Measurements from ENCODE around the gene PRPF6.
A peak's percentile ranks its signal among the peaks of the same experiment; 100 is the strongest.

Gene PRPF6

DNA sequence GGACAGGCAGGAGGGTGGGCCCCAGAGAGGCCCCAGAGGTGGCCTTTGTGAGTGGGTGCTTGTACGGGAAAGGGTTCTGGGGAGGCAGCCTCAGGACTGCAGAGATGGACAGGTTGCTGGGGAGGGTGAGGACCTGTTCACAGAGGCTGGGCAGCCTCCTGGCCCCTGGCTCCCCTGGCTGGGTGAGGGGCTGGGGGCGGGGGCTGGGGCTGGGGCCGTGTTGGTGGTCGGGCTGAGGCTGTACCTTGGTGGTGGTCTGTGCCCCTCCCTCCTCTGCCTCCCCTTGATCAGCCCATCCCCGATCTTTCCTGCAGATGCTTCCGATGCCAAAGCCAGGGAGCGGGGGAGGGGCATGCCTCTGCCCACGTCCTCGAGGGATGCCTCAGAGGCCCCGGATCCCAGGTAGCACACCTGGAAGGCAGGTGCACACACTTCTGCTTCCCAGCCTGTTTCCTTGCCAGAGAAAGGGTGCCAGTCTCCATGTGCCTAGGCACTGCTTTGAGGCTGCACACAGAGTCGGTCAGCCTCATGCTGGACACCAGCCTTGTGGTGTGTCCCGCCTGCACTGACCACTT, 86.9 kb downstream of the PRPF6 start:
- no peak for DNase-seq

DNA sequence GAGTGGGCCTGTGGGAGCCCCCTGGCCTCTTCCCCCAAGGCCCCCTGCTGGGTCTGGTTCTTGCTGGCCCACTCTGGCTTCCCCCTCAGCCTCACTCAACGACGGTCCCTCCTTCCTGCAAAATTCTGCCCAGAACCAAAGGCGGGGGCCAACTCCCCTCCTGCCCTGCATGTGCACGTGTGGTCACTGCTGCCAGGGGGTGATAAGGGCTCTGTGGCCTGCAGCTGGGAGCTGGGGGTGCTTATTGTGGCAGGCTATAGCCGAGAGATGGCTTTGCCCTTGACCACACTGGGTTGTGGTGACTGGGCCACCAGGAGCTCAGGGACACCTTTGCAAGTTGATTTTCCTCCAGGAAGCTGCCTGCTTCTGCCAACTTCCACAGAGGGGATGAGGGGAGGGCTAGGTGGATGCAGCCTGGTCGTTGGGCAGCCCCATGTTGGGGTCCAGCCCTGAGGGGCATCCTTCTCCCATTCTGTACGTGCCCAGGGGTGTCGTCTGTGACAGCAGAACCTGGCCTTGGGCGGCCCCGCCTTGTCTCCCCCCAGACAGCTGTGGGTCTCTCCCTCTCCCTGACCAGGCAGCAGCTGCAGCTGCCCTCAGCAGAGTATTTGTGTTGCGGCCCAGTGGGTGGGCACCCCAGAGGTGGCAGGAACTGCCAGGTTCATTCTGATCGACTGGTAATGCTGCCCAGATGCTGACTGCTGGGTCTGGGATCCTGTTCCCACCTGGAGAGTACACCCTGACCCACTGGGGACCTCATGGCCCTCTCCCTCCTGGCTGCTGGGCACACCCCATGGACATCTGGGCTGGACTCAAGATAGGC, 87.7 kb downstream of the PRPF6 start:
- DNase-seq = no peak

DNA sequence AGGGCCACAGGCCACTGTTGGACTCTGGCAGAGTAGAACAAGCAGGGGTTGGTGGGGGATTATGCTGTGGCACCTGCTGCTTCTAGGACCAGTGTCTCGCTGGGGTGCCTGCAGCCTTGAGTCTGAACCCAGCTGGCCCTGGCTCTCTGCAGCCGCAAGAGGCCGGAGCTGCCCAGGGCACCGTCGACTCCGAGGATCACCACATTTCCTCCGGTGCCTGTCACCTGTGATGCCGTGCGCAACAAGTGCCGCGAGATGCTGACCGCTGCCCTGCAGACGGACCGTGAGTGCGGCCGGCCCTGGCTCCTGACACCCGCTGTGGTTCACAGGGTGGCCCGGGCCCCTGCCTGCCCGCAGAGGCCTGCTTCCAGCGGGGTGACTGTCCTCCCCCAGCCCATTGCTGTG, 88.3 kb downstream of the PRPF6 start:
- DNase-seq = no peak

DNA sequence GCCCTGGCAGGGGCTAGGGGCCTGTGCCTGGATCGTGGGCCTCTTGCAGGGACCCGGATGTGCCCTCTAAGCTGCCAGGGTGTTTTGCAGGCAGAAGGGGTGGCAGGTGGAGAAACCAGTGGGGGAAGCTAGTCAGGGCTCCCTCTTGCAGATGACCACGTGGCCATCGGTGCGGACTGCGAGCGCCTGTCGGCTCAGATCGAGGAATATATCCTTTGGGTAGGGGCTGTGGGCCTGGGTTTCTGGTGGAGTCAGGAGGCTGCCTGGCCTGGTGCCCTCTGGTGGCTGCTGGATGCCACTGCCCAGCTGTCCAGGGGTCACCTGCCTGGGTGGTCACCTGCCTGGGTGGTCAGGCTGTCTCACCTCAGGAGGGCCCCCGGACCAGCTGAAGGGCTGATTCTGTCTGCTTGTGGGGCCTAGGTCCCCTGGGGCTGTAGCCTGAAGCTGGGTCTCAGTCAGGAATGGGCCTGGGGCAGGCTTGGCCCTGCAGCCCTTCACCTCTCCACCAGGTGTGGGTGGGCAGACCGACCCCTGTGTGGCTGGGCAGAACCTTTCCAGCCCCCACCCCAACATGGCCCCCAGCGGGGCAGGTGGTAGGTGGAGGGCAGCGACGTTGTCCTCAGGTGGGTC, 88.8 kb downstream of the PRPF6 start:
- peak; percentile 42 for DNase-seq

DNA sequence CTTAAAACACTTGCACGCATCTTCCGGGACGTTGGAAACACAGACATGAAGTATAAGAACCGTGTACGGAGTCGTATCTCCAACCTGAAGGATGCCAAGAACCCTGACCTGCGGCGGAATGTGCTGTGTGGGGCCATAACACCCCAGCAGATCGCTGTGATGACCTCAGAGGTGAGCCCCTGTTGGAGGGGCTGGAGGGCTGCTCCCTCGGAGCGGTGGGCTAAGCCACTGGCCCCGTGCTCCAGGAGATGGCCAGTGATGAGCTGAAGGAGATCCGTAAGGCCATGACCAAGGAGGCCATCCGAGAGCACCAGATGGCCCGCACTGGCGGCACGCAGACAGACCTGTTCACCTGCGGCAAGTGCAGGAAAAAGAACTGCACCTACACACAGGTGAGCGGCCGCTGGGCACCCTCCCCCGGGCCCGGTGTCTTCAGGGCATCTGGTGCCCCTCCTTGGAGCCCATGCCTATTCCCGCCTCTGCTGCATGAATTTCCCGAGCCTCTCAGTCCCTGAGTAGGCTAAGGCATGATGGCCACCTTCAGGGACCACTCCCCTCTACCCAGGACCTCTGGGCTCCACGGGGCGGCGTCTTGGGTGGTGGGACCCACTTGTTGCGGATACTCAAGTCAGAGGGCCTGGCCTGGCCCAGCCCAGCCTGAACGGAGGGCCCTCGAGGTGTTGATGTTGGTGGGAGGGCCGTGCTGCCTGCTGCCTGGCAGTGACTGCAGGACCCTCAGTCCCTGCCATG, 89.5 kb downstream of the PRPF6 start:
- no peak for DNase-seq

DNA sequence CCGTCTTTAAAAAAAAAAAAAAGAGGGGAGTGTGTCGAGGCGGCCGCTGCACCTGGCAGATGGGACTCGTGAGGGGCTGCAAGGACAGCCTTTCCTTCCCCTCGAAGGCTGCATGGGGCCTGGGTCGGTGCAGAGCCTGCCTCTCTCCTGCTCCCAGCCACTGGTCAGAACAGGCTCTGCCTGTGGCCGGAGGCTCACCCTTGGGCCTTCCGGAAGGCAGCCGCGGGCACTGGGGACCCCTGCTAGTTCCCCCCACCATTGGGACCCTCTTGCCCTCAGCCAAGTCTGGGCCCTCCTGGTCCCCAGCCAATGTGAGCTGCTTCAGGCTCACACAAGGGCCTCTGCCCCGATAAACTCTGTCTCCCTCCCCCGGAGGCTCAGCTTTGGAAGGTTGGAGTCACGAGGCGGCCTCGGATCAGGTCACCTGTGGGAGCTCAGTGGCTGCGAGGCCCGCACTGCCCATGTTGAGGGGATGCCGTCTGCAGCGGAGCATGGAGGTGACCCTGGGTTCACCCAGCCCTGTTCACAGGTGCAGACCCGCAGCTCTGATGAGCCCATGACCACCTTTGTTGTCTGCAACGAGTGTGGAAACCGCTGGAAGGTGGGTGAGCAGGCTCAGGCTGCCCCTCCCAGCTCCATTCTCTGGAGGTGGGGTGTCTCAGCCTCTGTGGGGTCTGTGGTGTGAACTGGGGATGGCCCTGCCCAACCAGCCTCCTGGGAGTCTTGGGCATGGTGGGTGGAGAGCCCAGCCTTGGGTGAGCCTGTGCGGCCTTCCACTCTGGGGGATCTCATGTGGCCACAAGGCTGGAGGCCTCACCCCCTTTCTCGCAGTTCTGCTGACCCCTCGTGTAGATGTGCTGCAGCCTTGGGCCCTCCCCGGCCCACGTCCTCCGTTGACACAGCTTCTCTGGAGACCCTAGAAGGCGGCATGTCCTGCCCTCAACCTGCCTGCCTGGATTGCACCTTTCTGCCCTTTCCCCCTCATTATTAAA, 90.7 kb downstream of the PRPF6 start:
- DNase-seq = no peak

DNA sequence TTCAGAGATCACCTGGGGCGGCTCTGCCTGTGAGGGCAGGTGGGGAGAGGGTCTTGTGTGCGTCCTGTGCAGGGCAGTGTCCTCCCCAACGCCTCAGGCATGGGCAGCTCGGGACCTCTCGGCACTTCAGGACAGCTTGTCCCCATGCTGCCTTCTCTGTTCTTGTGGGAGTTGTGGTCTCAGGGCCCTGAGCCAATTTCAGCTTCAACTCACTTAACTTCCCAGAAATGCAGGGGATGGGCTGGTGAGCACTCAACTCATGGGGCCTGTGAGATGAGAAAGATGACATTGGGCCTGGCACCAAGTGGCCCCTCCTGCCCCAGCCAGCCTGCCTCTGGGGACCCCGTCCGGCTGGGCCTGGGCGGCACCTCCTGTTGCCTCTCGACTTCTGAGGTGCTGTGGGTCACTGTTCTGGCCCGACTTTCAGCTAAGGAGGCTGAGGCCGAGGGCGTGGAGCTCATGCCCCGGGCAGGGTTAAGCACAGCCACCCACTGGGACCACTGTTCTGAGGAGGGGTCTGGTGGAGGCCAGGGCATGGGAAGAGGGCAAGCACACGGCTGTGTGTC, 91.6 kb downstream of the PRPF6 start:
- no peak for DNase-seq

DNA sequence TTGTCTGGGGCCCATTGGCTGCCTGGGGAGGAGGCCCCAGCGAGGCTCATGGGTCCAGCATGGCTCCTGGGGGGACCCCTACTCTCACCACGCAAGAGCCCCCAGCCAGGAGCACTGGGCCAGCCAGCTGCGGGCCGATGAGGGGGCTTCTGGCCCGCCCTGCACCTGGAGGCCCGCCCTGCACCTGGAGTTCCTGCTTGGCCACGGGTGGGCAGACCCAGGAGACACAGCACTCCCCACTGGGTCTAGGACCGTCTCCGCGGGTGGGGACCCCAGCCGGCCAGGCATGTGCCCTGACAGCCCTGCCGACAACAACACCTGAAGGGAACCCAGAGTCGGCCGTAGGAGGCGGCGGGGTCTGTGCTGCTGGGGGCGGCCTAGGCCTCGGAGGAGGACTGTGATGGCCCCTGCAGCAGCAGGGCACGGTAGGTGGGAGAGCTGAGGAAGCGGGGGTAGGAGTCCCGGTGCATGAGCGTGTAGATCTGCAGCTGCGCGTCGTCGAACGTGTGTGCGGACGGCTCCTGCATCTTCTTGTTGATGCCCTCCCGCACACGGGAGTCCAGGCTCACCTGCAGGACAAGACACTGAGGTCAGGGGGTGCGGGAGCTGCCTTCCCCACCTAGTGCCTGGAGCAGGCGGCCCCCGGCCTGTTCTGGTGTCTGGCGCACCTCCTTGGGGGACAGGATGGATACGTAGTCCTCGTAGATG, 92.7 kb downstream of the PRPF6 start:
- DNase-seq = no peak

DNA sequence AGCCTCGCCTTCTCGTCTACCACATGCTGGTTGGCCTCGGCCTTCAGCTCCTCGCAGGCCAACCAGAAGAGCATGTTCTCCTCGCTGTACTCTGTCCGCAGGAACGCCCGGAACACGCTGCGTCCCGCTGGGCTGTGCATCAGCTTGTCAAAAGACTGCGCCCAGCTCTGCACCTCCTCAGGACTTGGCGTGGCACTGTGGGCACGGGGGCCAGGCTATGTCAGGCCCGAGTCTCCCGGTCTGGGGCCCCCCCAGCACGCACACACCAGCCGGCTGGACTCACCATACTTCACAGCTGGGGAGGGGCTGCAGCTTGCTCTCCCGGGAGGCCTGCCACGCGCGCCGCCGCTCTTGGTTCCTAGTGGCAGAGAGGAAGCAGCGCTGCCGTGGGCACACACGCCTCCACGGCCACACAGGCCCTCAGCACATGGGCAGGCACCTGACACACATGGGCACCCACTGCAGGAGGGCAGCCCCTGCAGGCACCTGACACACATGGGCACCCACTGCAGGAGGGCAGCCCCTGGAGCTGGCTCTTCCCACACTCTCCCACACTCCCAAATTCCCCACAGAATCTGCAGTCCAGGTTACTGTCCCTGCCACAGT, 93.4 kb downstream of the PRPF6 start:
- no peak for DNase-seq

DNA sequence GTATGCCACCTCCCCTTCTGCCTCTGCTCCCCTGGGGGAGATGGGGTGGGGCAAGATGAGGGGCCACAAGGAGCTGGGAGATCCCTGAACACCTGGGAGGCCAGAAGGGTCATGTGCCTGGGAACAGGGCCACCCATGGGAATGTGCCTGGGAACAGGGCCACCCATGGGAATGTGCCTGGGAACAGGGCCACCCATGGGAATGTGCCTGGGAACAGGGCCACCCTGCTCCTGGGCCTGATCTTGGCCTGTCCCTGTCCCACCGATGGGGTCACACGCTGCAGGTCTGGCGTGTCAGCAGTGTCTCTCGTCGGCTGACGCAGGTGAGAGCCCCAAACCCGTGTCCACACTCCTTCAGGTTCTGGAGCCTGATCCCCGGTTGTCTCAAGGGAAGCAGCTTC, 94.0 kb downstream of the PRPF6 start:
- DNase-seq = no peak

DNA sequence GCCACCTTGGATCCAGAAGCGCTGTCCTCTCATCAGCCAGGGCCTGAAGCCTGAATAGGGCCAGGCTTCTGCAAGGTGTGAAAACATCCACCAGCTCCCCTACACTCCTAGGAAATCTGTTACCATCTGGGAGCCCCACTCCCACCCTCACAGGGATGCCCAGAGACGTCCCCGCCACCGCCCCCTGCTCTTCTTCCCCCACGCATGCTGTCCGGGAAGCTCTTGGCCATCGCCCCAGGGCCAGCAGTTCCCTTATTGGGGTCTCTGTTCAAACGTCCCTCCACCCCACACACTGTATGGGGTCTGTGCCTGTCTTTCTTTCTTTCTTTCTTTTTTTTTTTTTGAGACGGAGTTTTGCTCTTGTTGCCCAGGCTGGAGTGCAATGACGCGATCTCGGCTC, 94.6 kb downstream of the PRPF6 start:
- DNase-seq = no peak

DNA sequence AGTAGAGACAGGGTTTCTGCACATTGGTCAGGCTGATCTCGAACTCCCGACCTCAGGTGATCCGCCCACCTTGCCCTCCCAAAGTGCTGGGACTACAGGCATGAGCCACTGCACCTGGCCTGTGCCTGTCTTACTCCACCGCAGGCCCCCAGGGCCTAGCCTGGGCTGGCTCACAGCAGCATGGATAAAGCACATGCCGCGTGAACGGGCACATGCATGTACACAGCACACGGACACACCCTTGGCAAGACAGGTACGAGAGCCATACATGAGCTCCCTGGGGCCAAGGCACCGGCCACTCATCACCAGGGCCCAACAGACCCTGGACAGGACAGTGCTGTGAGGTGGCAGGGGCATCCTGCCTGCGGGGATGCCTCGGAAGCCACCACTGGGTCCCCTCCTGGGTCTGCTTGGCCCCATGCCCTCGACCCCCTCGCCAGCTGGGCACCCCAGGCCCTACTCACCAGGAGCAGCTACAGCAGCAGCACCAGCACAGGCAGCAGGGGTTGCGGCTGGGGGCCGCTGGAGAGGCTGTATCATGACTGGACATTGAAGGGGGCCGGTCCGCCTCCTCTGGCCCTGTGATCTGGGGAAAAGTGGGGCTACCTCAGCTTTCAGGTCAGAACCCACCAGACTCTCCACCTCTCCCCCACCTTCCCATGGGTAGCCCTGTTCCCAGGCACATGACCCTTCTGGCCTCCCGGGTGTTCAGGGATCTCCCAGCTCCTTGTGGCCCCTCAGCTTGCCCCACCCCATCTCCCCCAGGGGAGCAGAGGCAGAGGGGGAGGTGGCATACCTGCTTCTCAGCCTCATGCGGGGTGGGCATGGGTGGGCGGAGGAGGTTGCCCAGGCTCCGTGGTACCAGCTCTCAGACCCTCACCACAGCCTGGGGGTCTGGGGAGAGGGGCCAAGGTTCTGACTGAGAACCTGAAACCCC, 95.4 kb downstream of the PRPF6 start:
- no peak for DNase-seq

DNA sequence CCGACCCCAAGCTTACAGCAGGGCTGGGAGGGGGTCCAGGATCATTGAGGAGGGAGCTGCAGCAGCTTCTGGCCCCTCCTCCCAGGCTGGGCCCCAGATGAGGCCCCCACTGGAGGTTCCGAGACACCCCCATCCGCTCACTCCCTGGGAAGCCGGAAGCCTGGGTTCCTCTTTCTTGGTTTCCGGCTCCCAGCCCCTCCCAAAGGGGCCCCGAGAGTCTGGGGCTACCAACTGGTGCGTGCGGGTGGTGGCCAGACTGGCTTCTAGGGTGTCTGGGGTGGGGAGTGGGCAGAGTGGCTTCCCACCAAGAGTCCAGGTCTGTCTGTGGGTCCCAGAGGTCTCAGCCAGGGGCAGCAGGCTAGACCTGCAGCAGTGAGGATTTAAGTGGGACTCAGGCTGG, 96.2 kb downstream of the PRPF6 start:
- DNase-seq = peak; percentile 65

DNA sequence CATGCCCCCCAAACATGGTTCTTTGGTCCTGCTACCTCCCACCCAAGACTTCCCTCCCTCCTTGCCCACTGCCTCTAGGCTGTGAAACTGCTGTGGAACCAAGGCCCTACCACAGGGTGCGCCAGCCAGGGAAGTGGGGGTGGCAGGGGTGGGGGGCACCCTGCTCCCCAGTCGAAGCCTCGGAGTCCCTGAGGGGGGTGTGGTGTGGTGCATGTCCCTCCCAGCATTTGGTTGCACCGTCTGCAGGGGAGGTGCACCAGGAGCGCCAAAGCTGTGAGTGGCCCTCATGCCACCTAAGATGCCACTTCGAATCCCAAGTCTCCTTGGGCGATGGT, 96.6 kb downstream of the PRPF6 start:
- DNase-seq = no peak

DNA sequence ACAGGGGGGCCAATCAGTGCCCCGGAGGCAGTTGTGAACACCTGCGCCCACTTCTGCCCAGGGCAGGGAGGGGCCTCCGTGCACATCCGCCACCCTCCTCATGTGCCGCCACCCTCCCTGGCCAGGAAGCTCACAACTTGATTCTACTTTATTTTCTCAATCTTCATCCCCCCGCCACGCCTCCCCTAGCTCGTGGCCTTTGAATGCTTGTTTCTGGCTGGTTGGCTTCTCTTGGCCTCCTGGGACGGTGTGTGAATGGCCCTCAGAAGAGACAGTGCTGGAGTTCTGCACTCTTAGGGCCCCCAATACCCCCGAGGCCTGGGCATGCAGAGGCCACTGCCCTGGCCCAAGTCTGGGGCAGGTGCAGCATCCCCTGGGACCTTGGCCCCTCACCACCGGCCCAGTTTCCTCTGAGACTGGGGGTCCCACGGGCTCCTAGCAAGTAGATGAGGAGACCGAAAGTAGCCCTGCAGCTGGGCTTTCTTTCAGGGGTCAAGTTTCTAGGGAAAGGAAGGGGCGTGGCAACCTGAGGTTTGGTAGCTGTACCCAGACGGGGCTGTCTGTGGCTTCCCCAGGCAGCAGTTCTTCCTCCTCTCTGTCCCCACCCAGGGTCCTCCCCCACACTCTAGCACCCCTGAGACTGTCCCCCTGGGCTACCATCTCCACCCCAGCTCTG, 97.1 kb downstream of the PRPF6 start:
- peak; percentile 78 for DNase-seq

DNA sequence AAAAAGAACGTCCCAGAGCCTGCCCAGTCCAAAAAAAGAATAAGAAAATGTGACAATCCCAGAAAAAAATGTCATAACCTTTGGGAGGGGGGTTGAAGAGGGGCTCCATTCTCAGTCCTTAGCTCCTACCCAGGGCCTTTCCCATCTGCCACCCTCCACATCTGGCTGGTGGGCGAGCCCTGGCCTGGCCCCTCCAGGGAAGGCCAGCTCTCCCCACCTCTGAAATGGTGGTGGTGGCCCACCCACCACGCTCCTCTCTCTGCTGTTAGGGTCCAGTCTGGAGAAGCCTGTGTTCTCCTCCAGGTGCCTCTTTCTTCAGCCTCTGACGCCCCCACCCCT, 98.0 kb downstream of the PRPF6 start:
- no peak for DNase-seq

DNA sequence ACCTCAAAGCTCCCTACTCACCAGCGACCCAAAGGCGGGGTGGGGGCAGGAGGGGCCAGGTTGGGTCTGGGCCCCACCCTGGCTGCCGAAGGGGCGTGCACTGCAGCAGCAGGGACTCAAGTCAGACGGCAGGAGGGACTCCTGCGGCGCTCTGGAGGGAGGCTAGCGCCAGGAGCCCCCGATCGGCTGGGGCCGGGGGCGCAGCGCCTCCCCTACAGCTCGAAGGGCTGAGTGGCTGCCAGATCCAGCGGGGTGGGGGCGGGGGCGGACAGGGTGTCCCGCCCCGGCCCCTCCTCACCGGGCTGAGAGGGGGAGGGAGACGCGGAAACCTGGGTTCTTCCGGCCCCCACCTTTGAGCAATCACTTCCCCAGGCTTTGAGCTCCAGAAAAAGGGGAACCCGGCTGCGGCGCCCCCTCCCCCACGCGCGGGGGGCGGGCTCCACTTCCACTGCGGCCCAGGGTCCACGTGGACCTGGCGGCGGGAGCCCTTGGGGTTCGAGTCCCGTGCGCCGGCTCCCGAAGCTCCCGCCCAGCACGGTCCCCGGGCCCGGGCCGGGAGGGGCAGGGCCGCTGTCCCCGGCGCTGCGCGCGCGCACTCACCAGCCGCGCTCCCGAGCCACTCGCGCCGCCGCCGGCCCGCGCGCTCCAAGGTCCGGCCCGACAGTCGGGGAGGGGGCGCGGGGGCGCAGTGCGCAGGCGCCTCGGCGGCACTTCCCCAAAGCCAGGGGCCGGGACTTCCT, 98.5 kb downstream of the PRPF6 start, which contains the start of gene RGS19:
TSS of gene RGS19 (minus strand) at position 246 of the 740 bp plus-strand sequence. CDS start 2,632 bp downstream, outside the sequence.
- peak; percentile 84 for DNase-seq

Measured in CD4-positive, alpha-beta T cell treated with Interleukin-17A for 4 hours (primary cell).